GM18873 (cell line): ENCODE data around the gene LRMDA.

ENCODE experiments used
- ATAC-seq: cut with Tn5 transposase; IDR thresholded peaks from one replicate; pipeline ENCODE4 v1.9.1; 2021; ENCODE audit warnings: mild to moderate bottlenecking, moderate library complexity, moderate number of reproducible peaks; ENCODE audit not compliant: unreplicated experiment, low FRiP score

Gene LRMDA

GRCh38 chr10:76197293-76197692 lies 765.9 kb downstream of the LRMDA start:
- no peak for ATAC-seq

- no peak for ATAC-seq
Measured at GRCh38 chr10:76198287-76199035, 767.0 kb downstream of the LRMDA start.

- no peak for ATAC-seq
Measured at GRCh38 chr10:76201962-76202361, 770.5 kb downstream of the LRMDA start.

- ATAC-seq, result no peak
Measured at GRCh38 chr10:76202777-76203176, 771.4 kb downstream of the LRMDA start.

GRCh38 chr10:76205361-76205760 lies 773.9 kb downstream of the LRMDA start:
- ATAC-seq, result no peak

- no peak for ATAC-seq
Measured at GRCh38 chr10:76206797-76207352, 775.5 kb downstream of the LRMDA start.

GRCh38 chr10:76209135-76209534 lies 777.7 kb downstream of the LRMDA start:
- no peak for ATAC-seq

GRCh38 chr10:76210211-76210610 lies 778.8 kb downstream of the LRMDA start:
- ATAC-seq, result no peak

- ATAC-seq, result no peak
Measured at GRCh38 chr10:76211691-76212090, 780.3 kb downstream of the LRMDA start.

GRCh38 chr10:76213876-76214275 lies 782.5 kb downstream of the LRMDA start:
- ATAC-seq, result no peak

- no peak for ATAC-seq
Measured at GRCh38 chr10:76218035-76218434, 786.6 kb downstream of the LRMDA start.

GRCh38 chr10:76229341-76229740 lies 797.9 kb downstream of the LRMDA start:
- no peak for ATAC-seq

- ATAC-seq, result no peak
Measured at GRCh38 chr10:76230921-76231285, 799.5 kb downstream of the LRMDA start.

GRCh38 chr10:76231286-76231934 lies 800.0 kb downstream of the LRMDA start:
- ATAC-seq, result no peak

GRCh38 chr10:76234499-76235226 lies 803.2 kb downstream of the LRMDA start:
- no peak for ATAC-seq

- no peak for ATAC-seq
Measured at GRCh38 chr10:76236356-76236755, 804.9 kb downstream of the LRMDA start.

GRCh38 chr10:76242956-76243355 lies 811.5 kb downstream of the LRMDA start:
- ATAC-seq, result no peak

- no peak for ATAC-seq
Measured at GRCh38 chr10:76244061-76244686, 812.8 kb downstream of the LRMDA start.

- ATAC-seq, result no peak
Measured at GRCh38 chr10:76245951-76246495, 814.6 kb downstream of the LRMDA start.

- ATAC-seq, result no peak
Measured at GRCh38 chr10:76248649-76249200, 817.3 kb downstream of the LRMDA start.
